Activated T-helper 1 cell treated with Interleukin-2 at 50 U/mL for 16 hours (primary cell): ENCODE results near the gene CHD1.

ENCODE experiments used
- DNase-seq: peaks from one replicate; pipeline ENCODE4 v3.0.0-alpha.2; 2020; ENCODE audit warnings: low read depth

The CHD1 gene

GRCh38 chr5:98807806-98808205 is 121.0 kb downstream of the CHD1 start:
- DNase-seq = no peak

- DNase-seq = no peak
Measured at GRCh38 chr5:98805070-98805469, 123.7 kb downstream of the CHD1 start.

DNA sequence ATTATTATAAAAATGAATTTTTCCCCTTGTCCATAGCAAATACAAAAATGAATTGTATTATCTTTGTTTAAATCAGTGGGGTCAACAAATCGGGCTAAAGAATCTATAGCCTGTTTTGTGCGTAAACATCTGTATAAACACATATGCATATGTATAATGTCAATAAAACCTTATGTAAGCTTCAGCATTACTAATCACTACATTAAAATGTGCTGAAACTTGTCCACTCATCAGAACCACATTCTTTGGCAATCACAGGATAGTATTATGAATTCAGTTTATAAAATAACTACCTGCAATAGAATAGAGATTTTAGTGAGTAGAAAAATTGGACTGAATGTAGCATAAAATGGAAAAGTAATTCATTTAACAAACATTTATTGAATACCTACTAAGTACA is 124.7 kb downstream of the CHD1 start:
- DNase-seq = no peak
